CD4-positive, CD25-positive, alpha-beta regulatory T cell (primary cell): ENCODE measurements around the gene RPTOR. TPM values are rescaled to one million over a fixed set of nuclear protein-coding genes. Genes with fewer than 3 reads are reported as not detected.

Experiments
- ATAC-seq, 2 donors: fragments of 150-1000 bp; cut with Tn5 transposase; one replicate each; pipeline ENCODE4 v1.10.0; 2021; ENCODE audit warnings: low read depth in 2 of 2, moderate number of reproducible peaks in 2 of 2, moderate library complexity in 1 of 2
- DNase-seq, 3 donors: peaks; one replicate each; pipeline versions ENCODE4 v3.0.0 to v3.0.0-alpha.2; 2012 to 2022; ENCODE audit warnings: mixed read lengths in 1 of 3
- H3K27ac ChIP-seq: one replicate; pipeline ENCODE4 v1.7.0; 2013; ENCODE audit warnings: mild to moderate bottlenecking, low read length; ENCODE audit not compliant: insufficient read depth, poor library complexity, severe bottlenecking
- H3K27me3 ChIP-seq: one replicate; pipeline ENCODE4 v1.7.0; 2013; ENCODE audit warnings: low read length; ENCODE audit not compliant: control insufficient read depth, insufficient read depth
- H3K36me3 ChIP-seq: one replicate; pipeline ENCODE4 v1.7.0; 2013; ENCODE audit warnings: mild to moderate bottlenecking, low read length, moderate library complexity; ENCODE audit not compliant: control insufficient read depth, insufficient read depth
- H3K4me1 ChIP-seq: 2 replicates; pipeline ENCODE4 v1.7.0; 2013; ENCODE audit warnings: mild to moderate bottlenecking, low read length; ENCODE audit not compliant: insufficient read depth, control insufficient read depth, poor library complexity, severe bottlenecking
- H3K4me3 ChIP-seq: one replicate; pipeline ENCODE4 v1.7.0; 2013; ENCODE audit warnings: low read depth, mild to moderate bottlenecking, low read length, moderate library complexity
- H3K9me3 ChIP-seq, 2 experiments: 1 replicate in 1 of 2; 2 replicates in 1 of 2; pipeline ENCODE4 v1.7.0; 2013; ENCODE audit warnings: low read length in 2 of 2, mild to moderate bottlenecking in 1 of 2, moderate library complexity in 1 of 2; ENCODE audit not compliant: control insufficient read depth in 2 of 2
- H3K27ac Mint-ChIP-seq, 3 donors: one replicate each; pipeline ENCODE4 v1.8.0; 2020 to 2022; ENCODE audit warnings: mild to moderate bottlenecking in 3 of 3, mixed read lengths in 3 of 3, moderate library complexity in 2 of 3
- H3K27me3 Mint-ChIP-seq: one replicate; pipeline ENCODE4 v1.8.0; 2022; ENCODE audit warnings: mild to moderate bottlenecking, mixed read lengths
- H3K36me3 Mint-ChIP-seq: one replicate; pipeline ENCODE4 v1.8.0; 2020; ENCODE audit warnings: mixed read lengths
- H3K4me1 Mint-ChIP-seq, 4 donors: one replicate each; pipeline ENCODE4 v1.8.0; 2020 to 2022; ENCODE audit warnings: mixed read lengths in 4 of 4, mild to moderate bottlenecking in 1 of 4
- H3K4me3 Mint-ChIP-seq, 4 donors: one replicate each; pipeline ENCODE4 v1.8.0; 2020 to 2022; ENCODE audit warnings: mild to moderate bottlenecking in 4 of 4, mixed read lengths in 4 of 4, moderate library complexity in 3 of 4
- H3K9me3 Mint-ChIP-seq, 7 donors: one replicate each; pipeline ENCODE4 v1.8.0; 2020 to 2022; ENCODE audit warnings: mixed read lengths in 7 of 7, mild to moderate bottlenecking in 3 of 7, moderate library complexity in 2 of 7
- polyA plus RNA-seq, 4 donors: library from polyadenylated mRNA; unstranded; fragments of 300-500 nt; fragmentation: Illumina TruSeq; gene quantifications; one replicate each; pipeline ENCODE4 v1.2.3, GENCODE V29; 2021
- total RNA-seq: library from RNA; stranded (reverse); gene quantifications from one replicate; pipeline ENCODE4 v1.2.3, GENCODE V29; 2022

The RPTOR gene
- total and polyA plus RNA-seq, 5 donors from 2014 or later: 4.7 to 70.1 (median 8.2) TPM

DNA sequence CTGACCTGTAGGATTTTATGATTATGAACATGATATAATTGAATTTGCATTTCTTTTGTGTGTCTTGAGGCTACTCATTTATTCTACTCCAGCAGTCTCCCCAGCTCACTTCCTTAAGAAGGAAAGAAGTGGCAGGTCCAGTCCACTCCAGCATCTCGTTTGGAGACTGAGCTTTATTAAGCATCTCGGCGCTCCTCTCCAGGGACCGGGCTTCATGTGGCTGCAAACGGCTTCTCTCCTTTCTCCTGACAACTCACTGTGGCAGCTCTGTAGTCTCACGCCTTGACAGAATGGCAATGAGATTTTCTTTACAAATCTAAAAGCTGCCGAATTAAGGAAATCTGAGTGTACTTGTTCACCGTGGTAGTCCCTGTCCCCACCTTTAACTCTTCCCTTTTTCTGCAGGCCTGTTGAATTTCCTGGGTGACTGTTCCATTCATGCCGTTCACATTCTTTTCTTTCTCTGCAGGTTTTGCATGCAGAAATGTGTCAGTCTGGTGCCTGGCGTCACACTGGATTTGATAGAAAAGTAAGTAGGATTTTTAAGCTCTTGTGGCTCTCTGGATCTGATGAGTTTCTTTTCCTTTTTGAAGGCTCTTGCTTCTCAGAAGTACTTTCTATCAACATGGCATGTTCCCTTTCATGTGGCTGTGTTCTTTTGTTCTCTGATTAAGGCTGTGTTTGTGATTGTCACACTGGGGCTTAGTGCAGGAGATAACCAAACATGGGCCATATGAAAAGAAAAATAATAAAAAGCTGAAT is 246.5 kb downstream of the RPTOR start:
- Mint-ChIP-seq H3K27ac (peak overlapping the region; percentile 27 to 97 (median 91)), H3K36me3 (peaks cover 19% of the 10 kb centered on the region), H3K4me3 (peak overlapping the region; percentile 69 to 95 (median 74)), H3K9me3 (peaks cover 0 to 4% (median 1%) of the 10 kb centered on the region in 7 donors), H3K27me3 (no peaks in the 10 kb centered on the region), H3K4me1 (peaks cover 41 to 66% (median 51%) of the 10 kb centered on the region in 4 donors)
- Histone ChIP-seq H3K4me3 (peak overlapping the region; percentile 68), H3K36me3 (peaks cover 2% of the 10 kb centered on the region), H3K9me3 (no peaks in the 10 kb centered on the region), H3K27me3 (no peaks in the 10 kb centered on the region), H3K4me1 (peaks cover 47% of the 10 kb centered on the region), H3K27ac (peak overlapping the region; percentile 60)
- DNase-seq (peak in 2 of 3 donors; percentile 22 to 77), ATAC-seq (peak in 1 of 2 donors; percentile 41)

GRCh38 chr17:80791758-80792284 is 247.2 kb downstream of the RPTOR start:
- Mint-ChIP-seq H3K4me1 (peaks cover 41 to 65% (median 51%) of the 10 kb centered on the region in 4 donors), H3K27ac (peak overlapping the region; percentile 27 to 97 (median 91)), H3K9me3 (peaks cover 0 to 4% (median 1%) of the 10 kb centered on the region in 7 donors), H3K4me3 (peak overlapping the region; percentile 69 to 95 (median 74)), H3K36me3 (peaks cover 22% of the 10 kb centered on the region), H3K27me3 (no peaks in the 10 kb centered on the region)
- H3K4me1 ChIP-seq: peaks cover 47% of the 10 kb centered on the region
- peak overlapping the region; percentile 68 for H3K4me3 ChIP-seq
- peak in 1 of 3 donors; percentile 66 for DNase-seq
- ATAC-seq: no peak
- no peaks in the 10 kb centered on the region for H3K9me3 ChIP-seq
- H3K36me3 ChIP-seq: peaks cover 2% of the 10 kb centered on the region
- H3K27ac ChIP-seq: peak overlapping the region; percentile 60
- H3K27me3 ChIP-seq: no peaks in the 10 kb centered on the region

DNA sequence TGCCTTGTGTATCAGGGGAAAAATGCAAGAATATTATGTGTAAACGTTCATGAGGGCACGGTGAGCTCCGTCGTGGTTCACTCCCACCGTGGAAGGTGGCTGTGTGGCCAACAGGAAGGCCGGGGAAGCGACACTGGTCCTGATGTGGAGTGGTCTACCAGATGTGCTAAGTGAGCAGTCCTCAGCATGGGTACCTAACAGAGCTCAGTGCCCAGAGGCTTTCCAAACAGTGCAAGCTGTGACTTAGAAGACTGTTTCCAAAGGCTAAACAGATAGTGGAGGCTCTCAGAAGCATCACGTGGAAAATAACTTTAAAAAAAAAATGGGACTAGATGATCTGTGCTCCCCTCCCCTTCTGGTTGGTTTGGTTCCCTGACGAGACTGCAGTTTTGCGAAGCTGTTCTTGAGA is 247.7 kb downstream of the RPTOR start:
- H3K9me3 Mint-ChIP-seq: peaks cover 0 to 2% (median 1%) of the 10 kb centered on the region in 7 donors
- peaks cover 35 to 62% (median 49%) of the 10 kb centered on the region in 4 donors for H3K4me1 Mint-ChIP-seq
- ATAC-seq (no peak), DNase-seq (no peak)
- Histone ChIP-seq H3K36me3 (peaks cover 2% of the 10 kb centered on the region), H3K27me3 (no peaks in the 10 kb centered on the region), H3K9me3 (no peaks in the 10 kb centered on the region), H3K4me3 (peak overlapping the region; percentile 68), H3K4me1 (peaks cover 47% of the 10 kb centered on the region), H3K27ac (no peak overlapping the region)
- H3K27ac Mint-ChIP-seq: peak overlapping the region in 2 of 3 donors; percentile 91 to 97
- H3K36me3 Mint-ChIP-seq: peaks cover 20% of the 10 kb centered on the region
- peak overlapping the region in 1 of 4 donors; percentile 10 for H3K4me3 Mint-ChIP-seq
- no peaks in the 10 kb centered on the region for H3K27me3 Mint-ChIP-seq

DNA sequence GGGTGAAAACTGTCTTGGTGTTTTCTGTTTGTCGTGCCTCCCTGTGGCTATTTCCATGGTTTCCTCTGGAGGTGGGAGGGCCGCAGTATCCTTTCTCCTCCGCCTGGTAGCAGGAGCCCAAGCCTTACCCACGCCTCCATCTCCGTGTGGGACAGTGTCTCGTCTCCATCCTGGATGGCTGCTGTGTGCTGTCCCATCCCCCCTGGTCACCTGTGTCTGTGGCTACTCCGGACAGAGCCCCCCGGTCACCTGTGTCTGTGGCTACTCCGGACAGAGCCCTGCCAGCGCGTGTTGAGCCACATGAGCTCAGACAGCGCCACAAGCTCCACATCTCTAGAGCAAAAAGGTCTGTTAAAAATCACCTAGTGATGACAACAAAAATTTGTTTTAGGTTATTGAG is 248.8 kb downstream of the RPTOR start:
- Histone ChIP-seq H3K4me1 (peaks cover 42% of the 10 kb centered on the region), H3K9me3 (no peaks in the 10 kb centered on the region), H3K27me3 (no peaks in the 10 kb centered on the region), H3K27ac (no peak overlapping the region), H3K36me3 (peaks cover 4% of the 10 kb centered on the region), H3K4me3 (no peak overlapping the region)
- Mint-ChIP-seq H3K9me3 (peaks cover 0 to under 1% (median 0%) of the 10 kb centered on the region in 7 donors), H3K4me3 (peak overlapping the region in 2 of 4 donors; percentile 44 to 65), H3K4me1 (peaks cover 26 to 52% (median 40%) of the 10 kb centered on the region in 4 donors), H3K36me3 (peaks cover 16% of the 10 kb centered on the region), H3K27me3 (no peaks in the 10 kb centered on the region), H3K27ac (peak overlapping the region in 2 of 3 donors; percentile 62 to 65)
- DNase-seq: no peak
- ATAC-seq: no peak

- H3K9me3 Mint-ChIP-seq: no peaks in the 10 kb centered on the region
- H3K27ac ChIP-seq: no peak overlapping the region
- peaks cover 37% of the 10 kb centered on the region for H3K4me1 ChIP-seq
- H3K27me3 ChIP-seq: no peaks in the 10 kb centered on the region
- H3K4me1 Mint-ChIP-seq: peaks cover 23 to 48% (median 37%) of the 10 kb centered on the region in 4 donors
- H3K36me3 ChIP-seq: peaks cover 4% of the 10 kb centered on the region
- H3K36me3 Mint-ChIP-seq: peaks cover 15% of the 10 kb centered on the region
- ATAC-seq (no peak), DNase-seq (no peak)
- H3K27ac Mint-ChIP-seq: peak overlapping the region in 2 of 3 donors; percentile 65 to 66
- H3K9me3 ChIP-seq: no peaks in the 10 kb centered on the region
- no peak overlapping the region for H3K4me3 Mint-ChIP-seq
- H3K27me3 Mint-ChIP-seq: no peaks in the 10 kb centered on the region
- H3K4me3 ChIP-seq: no peak overlapping the region
Observed at GRCh38 chr17:80793851-80794267, 249.2 kb downstream of the RPTOR start.

GRCh38 chr17:80794281-80795089 is 249.8 kb downstream of the RPTOR start:
- Histone ChIP-seq H3K9me3 (no peaks in the 10 kb centered on the region), H3K36me3 (peaks cover 4% of the 10 kb centered on the region), H3K4me1 (peaks cover 31% of the 10 kb centered on the region), H3K4me3 (no peak overlapping the region), H3K27me3 (no peaks in the 10 kb centered on the region), H3K27ac (no peak overlapping the region)
- Mint-ChIP-seq H3K9me3 (no peaks in the 10 kb centered on the region), H3K4me3 (no peak overlapping the region), H3K27me3 (no peaks in the 10 kb centered on the region), H3K4me1 (peaks cover 17 to 41% (median 32%) of the 10 kb centered on the region in 4 donors), H3K36me3 (peaks cover 15% of the 10 kb centered on the region), H3K27ac (peak overlapping the region in 2 of 3 donors; percentile 20 to 62)
- ATAC-seq (no peak), DNase-seq (no peak)

DNA sequence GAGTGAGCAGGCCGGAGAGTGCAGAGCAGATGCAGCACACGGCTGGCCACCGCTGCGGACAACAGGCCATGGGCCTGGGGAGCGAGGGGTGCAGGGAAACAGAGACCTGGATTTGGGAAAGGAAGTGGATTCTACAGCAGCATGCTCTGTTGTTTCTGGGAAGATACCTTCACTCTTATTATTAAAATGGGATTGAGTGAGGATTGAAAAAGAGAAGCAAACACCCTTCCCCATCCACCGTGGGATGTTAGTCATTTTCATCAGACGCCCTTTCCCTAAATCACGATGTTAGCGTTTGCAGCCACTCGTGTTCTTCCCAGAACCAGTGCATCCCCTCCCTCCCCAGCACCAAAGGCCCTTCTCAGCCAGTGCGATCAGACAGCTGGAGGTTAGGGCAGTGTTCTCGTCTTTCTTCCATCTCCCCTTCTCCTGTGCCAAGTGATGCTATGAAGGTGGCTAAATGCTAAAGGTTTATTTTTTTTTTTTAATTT is 250.5 kb downstream of the RPTOR start:
- Histone ChIP-seq H3K27ac (no peak overlapping the region), H3K4me1 (peaks cover 25% of the 10 kb centered on the region), H3K36me3 (peaks cover 4% of the 10 kb centered on the region), H3K4me3 (no peak overlapping the region), H3K9me3 (no peaks in the 10 kb centered on the region), H3K27me3 (no peaks in the 10 kb centered on the region)
- Mint-ChIP-seq H3K27ac (peak overlapping the region in 2 of 3 donors; percentile 32 to 62), H3K4me3 (no peak overlapping the region), H3K4me1 (peaks cover 11 to 35% (median 25%) of the 10 kb centered on the region in 4 donors), H3K27me3 (no peaks in the 10 kb centered on the region), H3K9me3 (no peaks in the 10 kb centered on the region), H3K36me3 (peaks cover 15% of the 10 kb centered on the region)
- ATAC-seq (no peak), DNase-seq (no peak)
